K562 (cell line): ENCODE measurements around the gene ZFP69. TPM values are rescaled to one million over a fixed set of nuclear protein-coding genes. Genes with fewer than 3 reads are reported as not detected.
A peak's percentile ranks its signal among the peaks of the same experiment; 100 is the strongest.

ENCODE experiments used
- E2F8 ChIP-seq: fragments of 450-650 bp; IDR thresholded peaks from 2 replicates; pipeline ENCODE4 v1.7.1; 2018; ENCODE audit warnings: mild to moderate bottlenecking, low read depth; ENCODE audit not compliant: partially characterized antibody
- ELF2 ChIP-seq: fragments of 250-450 bp; sonication (Bioruptor Pico); IDR thresholded peaks from 2 replicates; pipeline ENCODE4 v1.5.0; 2021; ENCODE audit warnings: mild to moderate bottlenecking
- FIP1L1 ChIP-seq: fragments of 200-400 bp; formaldehyde crosslinking; IDR thresholded peaks from 2 replicates; pipeline ENCODE4 v1.6.1; 2018; ENCODE audit warnings: mild to moderate bottlenecking, low read depth, low read length; ENCODE audit not compliant: poor library complexity, severe bottlenecking
- HIVEP1 ChIP-seq: fragments of 250-450 bp; sonication (Bioruptor Pico); IDR thresholded peaks from 2 replicates; pipeline ENCODE4 v1.4.0; 2020; ENCODE audit warnings: mild to moderate bottlenecking
- PHF8 ChIP-seq: fragments of 200-600 bp; sonication (generic); IDR thresholded peaks from 2 replicates; pipeline ENCODE4 v1.6.1; 2012; ENCODE audit warnings: mixed run types, mild to moderate bottlenecking, inconsistent platforms, low read length, moderate library complexity, borderline replicate concordance
- SIN3B ChIP-seq: fragments of 450-650 bp; IDR thresholded peaks from 2 replicates; pipeline ENCODE4 v1.6.1; 2017; ENCODE audit warnings: low read depth, mild to moderate bottlenecking, moderate library complexity
- TBP ChIP-seq: optimal IDR thresholded peaks from 2 replicates; pipeline ENCODE3; 2011; ENCODE audit warnings: low read depth, low read length, improper control_type of control experiment
- TRIM24 ChIP-seq, 2 experiments: fragments of 450-650 bp; IDR thresholded peaks; 2 replicates each; pipeline ENCODE4 v1.6.1; 2016
- ZNF511 ChIP-seq: sonication (generic); formaldehyde crosslinking; IDR thresholded peaks from 2 replicates; pipeline ENCODE4 v1.8.0; 2022; ENCODE audit warnings: mild to moderate bottlenecking, missing genetic modification reagents
- polyA plus RNA-seq, 8 experiments: library from polyadenylated mRNA; depleted of rRNA in 4 of 8; stranded (reverse) in 5 of 8; unstranded in 3 of 8; fragments of >200 nt; fragmentation: Nextera tagmentation in 2 of 8; fragmentation: Illumina TruSeq in 1 of 8; extraction: Ambion mirVana in 2 of 8; extraction: Trizol in 1 of 8; gene quantifications; 2 replicates each; pipeline versions ENCODE4 v1.2.1 to v1.2.3, GENCODE V29; 2011 to 2014; ENCODE audit warnings: inconsistent platforms in 1 of 8, missing spikeins in 1 of 8
- total RNA-seq, 7 experiments: library from RNA; depleted of rRNA in 6 of 7; stranded (reverse); fragments of >200 nt in 6 of 7; fragmentation: Illumina TruSeq in 2 of 7; extraction: Trizol in 2 of 7; gene quantifications; 2 replicates each; pipeline versions ENCODE4 v1.2.1 to v1.2.3, GENCODE V29; 2011 to 2021; ENCODE audit warnings: low replicate concordance in 1 of 7
- TF ChIP-seq, protein P1 (sequence below): fragments of 450-650 bp; IDR thresholded peaks from 2 replicates; pipeline ENCODE4 v1.6.1; 2016; ENCODE audit warnings: mild to moderate bottlenecking, moderate library complexity

ZFP69 gene
- total and polyA plus RNA-seq, 9 of the 15 experiments (the other 6 are each of a cell fraction or from before 2014, with no cell fraction given), result 2.0 to 8.4 (median 5.7) TPM

- TF ChIP-seq TBP (peak; percentile 27), PHF8 (peak; percentile 94; the same call in 1 of the 2 replicates), TRIM24 (IDR thresholded peaks at IDR 0.05) (peak in 1 of 2 experiments; percentile 22; a peak in 1 of 4 replicates), HIVEP1 (0 out of 2 replicates have a peak, but pooled peaks have one; percentile 47), E2F8 (peak; percentile 76), SIN3B (peak; percentile 32; the same call in 1 of the 2 replicates), FIP1L1 (peak; percentile 21), ELF2 (CRISPR knock-in tag) (peak; percentile 94), ZNF511 (CRISPR knock-in tag) (peak; percentile 97)
- TF ChIP-seq, protein P1, sequence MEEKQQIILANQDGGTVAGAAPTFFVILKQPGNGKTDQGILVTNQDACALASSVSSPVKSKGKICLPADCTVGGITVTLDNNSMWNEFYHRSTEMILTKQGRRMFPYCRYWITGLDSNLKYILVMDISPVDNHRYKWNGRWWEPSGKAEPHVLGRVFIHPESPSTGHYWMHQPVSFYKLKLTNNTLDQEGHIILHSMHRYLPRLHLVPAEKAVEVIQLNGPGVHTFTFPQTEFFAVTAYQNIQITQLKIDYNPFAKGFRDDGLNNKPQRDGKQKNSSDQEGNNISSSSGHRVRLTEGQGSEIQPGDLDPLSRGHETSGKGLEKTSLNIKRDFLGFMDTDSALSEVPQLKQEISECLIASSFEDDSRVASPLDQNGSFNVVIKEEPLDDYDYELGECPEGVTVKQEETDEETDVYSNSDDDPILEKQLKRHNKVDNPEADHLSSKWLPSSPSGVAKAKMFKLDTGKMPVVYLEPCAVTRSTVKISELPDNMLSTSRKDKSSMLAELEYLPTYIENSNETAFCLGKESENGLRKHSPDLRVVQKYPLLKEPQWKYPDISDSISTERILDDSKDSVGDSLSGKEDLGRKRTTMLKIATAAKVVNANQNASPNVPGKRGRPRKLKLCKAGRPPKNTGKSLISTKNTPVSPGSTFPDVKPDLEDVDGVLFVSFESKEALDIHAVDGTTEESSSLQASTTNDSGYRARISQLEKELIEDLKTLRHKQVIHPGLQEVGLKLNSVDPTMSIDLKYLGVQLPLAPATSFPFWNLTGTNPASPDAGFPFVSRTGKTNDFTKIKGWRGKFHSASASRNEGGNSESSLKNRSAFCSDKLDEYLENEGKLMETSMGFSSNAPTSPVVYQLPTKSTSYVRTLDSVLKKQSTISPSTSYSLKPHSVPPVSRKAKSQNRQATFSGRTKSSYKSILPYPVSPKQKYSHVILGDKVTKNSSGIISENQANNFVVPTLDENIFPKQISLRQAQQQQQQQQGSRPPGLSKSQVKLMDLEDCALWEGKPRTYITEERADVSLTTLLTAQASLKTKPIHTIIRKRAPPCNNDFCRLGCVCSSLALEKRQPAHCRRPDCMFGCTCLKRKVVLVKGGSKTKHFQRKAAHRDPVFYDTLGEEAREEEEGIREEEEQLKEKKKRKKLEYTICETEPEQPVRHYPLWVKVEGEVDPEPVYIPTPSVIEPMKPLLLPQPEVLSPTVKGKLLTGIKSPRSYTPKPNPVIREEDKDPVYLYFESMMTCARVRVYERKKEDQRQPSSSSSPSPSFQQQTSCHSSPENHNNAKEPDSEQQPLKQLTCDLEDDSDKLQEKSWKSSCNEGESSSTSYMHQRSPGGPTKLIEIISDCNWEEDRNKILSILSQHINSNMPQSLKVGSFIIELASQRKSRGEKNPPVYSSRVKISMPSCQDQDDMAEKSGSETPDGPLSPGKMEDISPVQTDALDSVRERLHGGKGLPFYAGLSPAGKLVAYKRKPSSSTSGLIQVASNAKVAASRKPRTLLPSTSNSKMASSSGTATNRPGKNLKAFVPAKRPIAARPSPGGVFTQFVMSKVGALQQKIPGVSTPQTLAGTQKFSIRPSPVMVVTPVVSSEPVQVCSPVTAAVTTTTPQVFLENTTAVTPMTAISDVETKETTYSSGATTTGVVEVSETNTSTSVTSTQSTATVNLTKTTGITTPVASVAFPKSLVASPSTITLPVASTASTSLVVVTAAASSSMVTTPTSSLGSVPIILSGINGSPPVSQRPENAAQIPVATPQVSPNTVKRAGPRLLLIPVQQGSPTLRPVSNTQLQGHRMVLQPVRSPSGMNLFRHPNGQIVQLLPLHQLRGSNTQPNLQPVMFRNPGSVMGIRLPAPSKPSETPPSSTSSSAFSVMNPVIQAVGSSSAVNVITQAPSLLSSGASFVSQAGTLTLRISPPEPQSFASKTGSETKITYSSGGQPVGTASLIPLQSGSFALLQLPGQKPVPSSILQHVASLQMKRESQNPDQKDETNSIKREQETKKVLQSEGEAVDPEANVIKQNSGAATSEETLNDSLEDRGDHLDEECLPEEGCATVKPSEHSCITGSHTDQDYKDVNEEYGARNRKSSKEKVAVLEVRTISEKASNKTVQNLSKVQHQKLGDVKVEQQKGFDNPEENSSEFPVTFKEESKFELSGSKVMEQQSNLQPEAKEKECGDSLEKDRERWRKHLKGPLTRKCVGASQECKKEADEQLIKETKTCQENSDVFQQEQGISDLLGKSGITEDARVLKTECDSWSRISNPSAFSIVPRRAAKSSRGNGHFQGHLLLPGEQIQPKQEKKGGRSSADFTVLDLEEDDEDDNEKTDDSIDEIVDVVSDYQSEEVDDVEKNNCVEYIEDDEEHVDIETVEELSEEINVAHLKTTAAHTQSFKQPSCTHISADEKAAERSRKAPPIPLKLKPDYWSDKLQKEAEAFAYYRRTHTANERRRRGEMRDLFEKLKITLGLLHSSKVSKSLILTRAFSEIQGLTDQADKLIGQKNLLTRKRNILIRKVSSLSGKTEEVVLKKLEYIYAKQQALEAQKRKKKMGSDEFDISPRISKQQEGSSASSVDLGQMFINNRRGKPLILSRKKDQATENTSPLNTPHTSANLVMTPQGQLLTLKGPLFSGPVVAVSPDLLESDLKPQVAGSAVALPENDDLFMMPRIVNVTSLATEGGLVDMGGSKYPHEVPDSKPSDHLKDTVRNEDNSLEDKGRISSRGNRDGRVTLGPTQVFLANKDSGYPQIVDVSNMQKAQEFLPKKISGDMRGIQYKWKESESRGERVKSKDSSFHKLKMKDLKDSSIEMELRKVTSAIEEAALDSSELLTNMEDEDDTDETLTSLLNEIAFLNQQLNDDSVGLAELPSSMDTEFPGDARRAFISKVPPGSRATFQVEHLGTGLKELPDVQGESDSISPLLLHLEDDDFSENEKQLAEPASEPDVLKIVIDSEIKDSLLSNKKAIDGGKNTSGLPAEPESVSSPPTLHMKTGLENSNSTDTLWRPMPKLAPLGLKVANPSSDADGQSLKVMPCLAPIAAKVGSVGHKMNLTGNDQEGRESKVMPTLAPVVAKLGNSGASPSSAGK, result peak; percentile 64
Observed at GRCh38 chr1:40476924-40477677, at the start of gene ZFP69 (continued).
